ENCODE measurements around the gene FTO. TPM values are rescaled to one million over a fixed set of nuclear protein-coding genes. Genes with fewer than 3 reads are reported as not detected.

Gene FTO
- total RNA-seq, 1 donor from 2014 or later, result 119 TPM

DNA sequence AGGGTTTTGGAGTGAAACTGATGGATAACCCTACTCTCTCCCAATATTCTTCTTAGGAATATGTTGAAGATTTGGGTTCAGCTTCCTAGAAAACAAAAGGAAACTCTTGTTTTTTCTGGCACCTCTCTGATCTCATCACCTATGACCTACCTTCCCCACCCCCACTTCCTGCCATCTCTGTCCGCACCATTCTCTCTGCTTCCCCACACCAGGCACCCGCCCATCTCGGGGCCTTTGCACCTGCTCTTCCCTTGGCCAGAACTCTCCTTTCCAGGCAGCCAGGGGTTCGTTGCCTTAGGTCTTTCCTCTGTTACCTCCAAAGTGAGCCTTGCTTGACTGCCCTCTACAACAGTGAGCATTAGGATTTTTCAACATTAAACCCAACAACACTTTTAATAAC lies 423.0 kb downstream of the FTO start:
- DNase-seq, result no peak

DNA sequence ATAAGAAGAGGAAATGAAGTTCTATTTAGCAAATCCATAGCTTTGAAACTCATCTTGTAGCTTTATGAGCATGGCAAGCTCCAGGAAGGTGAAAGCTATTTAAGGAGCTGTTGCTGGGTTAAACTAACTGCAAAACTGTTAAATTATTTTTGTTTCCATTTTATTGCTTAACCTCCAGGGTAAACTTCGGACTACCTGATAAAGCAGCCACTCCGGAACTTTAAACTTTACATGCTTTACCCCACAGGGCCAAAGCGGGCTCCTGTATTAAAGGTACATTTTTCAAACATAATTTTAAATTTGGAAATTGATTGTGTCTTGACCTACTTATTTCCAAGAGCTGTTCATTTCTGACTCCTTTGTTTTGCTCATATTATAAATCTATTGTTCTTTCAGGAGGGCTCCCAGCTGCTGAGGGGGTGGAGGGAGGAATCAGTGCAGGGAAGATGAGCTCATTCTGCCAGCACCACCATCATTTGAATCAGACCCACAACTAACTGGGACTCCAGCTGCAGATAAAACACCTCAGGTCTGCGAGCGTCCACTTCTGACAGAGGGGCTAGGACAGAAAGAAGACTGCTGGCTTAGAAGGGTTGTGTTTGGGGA lies 424.8 kb downstream of the FTO start:
- DNase-seq, result no peak

DNA sequence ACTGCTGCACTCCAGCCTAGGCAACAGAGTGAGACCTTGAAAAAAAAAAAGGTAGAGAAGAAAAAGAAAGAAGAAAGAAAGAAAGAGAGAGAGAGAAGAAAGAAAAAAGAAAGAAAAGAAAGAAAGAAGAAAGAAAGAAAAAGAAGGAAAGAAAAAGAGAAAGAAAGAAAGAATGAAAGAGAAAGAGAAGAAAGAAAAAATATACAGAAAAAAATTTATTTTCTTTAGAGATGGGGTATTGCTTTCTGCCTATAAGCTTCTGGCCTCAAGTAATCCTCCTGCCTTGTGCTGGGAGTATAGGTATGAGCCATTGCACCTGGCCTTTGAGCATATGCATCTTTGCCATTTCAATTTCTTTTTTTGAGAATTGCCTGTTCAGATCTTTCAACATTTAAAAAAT lies 425.9 kb downstream of the FTO start:
- DNase-seq, result no peak

DNA sequence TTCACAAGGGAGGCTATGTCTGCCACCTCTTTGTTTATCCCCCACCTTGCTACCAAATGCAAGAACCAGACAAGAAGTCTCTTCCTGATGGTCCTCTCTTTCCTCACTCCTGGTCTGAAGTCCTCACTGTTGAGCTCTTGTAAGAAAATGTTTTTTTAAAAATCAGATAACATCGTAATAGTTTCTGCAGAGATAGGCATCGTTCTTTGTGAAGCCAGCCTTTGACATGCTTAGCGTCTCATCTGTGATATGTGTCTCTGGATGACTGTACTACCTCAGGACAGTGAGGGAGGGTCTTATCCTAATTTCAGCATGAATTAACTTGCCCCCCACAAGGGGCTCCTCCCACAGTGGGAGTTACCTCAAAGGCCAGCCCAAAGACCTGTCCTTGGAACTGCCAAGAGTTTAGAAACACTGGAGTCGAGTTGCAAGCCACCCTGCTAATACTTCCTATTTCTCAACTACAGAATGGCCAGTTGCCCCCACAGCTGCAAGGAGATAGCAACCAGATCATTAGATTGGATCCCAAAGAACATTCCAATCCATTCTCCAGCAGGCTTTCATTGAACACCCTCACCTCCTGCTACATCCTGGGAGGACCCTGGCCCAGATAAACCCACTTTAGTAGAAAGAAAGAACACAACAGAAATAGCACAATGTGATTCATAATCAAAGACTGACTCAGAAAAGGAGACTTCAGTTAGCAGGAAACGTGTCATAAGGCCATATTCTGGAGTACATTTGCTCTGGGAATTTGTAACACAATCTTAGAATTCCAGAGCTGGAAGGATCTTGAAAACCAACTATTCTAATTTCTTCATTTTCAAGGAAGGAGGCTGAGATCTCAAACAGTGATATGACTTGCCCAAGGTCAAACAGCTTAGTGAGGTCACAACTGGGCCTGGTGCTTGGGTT lies 431.7 kb downstream of the FTO start:
- DNase-seq, result no peak

DNA sequence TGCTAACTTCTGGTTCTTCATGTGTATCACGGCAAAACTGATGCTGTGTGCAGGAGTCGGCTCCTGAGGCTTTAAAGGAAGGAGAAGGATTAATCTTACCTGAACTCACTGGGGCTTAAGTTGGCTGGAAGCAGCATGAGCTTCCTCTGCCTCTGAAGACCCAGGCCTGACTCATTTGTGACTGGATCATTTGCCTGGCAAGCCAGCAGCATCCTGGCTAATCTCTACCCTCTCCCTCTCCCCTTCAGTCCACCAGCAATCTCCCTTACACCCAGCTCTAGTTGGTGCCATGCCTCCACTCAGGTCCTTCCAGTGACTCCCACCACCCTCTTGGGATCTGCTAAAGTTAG lies 432.3 kb downstream of the FTO start:
- DNase-seq, result no peak

DNA sequence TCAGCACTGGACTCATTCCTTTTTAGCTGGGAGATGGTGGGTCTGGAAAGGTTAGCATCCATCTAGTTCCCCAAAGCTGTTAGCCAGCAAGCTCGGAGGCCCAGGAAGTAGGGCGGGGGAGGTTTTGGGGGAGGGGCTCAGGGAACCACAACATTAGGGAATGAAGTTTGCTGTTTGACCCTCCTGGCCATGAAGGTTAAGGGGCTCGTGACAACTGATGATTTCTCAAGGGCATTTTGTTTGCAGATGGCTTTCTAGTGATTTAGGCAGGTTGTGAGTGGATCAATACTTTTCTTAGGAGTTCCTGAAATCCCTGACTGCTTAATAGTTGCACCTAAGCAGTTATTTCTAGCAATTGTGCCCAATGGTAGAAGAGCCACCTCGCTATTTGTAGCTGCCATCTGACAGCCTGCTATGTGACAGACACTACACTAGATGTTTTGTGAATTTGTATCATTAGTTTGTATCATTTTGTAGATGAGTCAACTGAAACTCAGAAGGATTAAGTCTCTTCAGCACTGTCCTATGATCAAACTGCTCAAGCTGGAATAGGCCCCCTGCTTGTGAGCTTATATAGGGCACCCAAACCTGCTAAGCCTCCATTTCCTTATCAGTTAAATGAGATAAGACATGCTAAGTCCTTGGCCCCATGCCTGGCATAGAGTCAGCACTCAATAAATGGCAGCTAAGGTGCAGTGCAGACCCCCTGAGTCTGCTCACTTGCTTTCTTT lies 436.3 kb downstream of the FTO start:
- DNase-seq, result no peak

DNA sequence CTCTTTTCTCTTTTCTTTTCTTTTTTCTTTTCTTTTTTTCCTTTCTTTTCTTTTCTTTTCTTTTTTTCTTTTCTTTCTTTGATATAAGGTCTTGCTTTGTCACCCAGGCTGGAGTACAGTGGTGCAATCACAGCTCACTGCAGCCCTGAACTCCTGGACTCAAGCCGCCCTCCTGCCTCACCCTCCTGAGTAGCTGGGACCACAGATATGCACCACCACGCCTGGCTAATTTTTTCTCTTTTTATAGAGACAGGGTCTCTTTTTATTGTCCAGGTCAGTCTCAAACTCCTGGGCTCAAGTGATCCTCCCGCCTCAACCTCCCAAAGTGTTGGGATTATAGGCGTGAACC lies 436.8 kb downstream of the FTO start:
- DNase-seq, result no peak

DNA sequence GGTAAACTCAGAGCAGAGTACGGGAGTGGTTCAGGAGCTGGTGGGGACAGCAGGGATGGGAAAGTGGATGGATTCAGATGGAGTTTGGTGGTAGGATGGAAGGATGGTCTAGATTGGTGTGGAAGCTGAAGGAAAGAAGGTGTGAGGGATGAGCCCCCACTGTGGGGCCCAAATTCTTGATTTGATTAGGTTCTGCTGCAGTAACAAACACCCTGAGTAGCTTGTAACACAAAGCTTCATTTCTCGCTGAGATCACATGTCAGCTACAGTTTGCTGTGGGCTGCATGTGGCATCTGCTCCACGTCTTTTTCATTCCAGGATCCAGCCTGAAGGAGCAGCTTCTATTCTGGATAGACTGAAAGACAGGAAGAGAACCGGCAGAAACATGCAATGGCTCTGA lies 438.8 kb downstream of the FTO start:
- peak; percentile 28 for DNase-seq

DNA sequence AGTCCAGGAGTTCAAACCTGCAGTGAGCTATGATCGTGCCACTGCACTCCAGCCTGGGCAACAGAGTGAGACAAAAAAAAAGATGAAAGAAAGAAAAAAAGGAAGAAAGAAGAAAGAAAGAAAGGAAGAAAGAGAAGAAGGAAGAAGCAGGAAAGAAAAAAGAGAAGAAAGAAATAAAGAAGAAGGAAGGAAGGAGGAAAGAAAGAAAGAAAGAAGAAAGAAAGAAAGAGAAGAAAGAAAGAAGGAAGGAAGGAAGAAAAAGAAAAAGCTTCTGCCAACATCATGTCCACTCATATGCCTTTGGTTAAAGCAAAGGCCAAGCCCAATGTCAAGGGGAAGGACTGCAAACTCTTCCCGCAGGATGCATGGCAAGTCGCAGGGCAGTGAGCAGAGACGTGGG lies 439.5 kb downstream of the FTO start:
- no peak for DNase-seq

DNA sequence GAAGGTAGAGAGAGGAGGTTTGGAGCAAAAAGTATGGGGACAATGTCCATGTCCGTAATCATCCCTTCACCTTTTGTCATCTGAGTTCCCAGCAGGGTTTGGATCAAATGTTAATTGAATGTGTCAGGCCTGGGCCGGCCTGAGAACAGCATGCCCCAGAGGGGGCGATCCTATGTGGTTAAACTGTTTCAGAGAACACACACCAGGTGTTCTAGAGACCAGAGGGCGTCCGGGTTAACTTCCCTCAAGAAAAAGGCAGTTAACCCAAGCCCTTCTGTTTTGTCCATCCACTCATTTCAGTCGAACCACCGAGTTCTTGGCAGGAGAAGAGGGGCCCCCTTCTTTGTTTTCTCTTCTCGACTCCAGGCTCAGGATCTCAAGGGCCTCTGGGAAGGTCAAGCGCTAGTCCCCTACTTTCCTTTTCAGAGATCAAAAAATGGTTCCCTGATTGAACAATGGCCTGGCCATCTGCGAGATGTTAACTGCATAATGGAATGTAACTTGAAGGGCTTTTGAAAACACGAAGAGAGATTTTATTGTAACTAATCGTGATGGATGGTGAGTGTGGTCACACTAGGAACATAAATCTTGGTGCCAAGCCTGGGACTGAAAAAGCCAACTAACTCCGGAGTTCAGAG lies 440.1 kb downstream of the FTO start:
- no peak for DNase-seq

DNA sequence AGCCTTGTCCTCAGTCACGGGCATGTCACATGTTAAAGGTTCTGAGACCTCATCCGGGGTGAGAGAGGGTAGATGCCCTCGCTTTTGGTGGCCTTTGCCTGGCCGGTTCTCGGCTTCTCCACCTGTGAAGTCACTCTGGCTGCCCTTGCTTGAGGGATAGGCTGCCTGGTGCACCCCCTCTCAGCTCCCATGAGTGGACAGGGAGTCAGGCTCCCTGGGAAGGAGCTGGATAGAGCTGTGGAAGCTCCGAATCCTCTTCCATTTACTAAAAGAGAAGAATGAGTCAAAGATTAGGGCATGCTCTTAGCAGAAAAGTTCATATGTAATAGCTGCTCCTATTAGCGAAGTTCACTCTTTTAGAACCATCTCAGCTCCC lies 440.6 kb downstream of the FTO start:
- DNase-seq, result no peak

DNA sequence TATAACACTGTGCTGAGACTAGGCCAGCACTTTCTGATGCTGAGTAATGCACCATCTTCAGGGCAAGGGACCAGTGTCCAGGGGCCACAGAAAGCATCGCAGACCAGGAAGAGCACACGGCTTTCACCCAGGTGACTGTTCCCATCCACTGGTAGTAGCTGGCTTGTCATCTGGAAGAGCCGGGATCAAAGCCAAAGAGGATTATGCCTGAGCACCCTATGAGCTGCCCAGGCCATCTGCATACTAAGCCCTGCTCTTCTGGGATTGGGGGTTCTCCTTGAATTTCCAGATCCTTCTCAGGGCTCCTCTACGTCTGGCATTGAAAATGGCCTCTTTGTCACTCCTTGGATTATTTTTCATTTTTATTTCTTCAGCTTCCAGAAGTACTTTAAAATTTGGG lies 441.9 kb downstream of the FTO start:
- DNase-seq, result no peak

DNA sequence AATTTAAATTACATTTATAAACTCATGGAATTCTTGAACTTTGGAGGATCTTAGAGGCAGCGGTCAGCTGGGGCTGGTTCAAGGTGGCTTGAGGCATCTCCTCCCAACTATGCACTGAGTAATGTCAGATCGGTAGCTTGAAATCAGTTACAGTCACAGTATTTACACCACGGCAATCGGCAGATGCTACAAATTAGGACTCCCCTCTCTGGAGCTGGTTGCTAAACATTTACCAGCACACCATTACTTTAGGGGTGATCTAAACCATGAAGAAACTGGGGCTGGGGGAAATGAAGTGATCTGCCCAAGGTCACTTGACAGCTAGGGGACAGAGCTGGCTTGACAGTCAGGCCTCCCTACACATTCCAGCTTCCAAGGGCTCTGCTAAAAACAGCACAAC lies 445.0 kb downstream of the FTO start:
- DNase-seq, result no peak

DNA sequence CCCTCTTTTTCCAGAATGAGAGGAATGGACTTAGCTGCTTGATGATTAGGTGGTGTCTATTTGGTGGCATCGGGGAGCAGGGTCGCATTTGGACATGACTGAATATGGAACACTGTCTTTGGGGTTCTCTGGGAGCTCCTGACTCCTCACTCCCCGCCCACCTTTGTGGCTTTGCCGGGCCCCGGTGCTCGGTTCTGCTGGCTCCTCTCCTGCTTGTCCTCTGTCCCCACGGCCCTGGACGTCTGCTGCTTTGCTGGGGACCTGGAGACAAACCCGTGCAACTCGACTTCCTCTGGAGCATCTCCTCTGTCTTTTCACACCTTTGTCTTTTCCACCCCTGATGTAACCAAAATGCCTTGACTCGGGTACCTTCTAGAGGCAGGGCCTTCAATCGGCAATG lies 446.9 kb downstream of the FTO start:
- no peak for DNase-seq

DNA sequence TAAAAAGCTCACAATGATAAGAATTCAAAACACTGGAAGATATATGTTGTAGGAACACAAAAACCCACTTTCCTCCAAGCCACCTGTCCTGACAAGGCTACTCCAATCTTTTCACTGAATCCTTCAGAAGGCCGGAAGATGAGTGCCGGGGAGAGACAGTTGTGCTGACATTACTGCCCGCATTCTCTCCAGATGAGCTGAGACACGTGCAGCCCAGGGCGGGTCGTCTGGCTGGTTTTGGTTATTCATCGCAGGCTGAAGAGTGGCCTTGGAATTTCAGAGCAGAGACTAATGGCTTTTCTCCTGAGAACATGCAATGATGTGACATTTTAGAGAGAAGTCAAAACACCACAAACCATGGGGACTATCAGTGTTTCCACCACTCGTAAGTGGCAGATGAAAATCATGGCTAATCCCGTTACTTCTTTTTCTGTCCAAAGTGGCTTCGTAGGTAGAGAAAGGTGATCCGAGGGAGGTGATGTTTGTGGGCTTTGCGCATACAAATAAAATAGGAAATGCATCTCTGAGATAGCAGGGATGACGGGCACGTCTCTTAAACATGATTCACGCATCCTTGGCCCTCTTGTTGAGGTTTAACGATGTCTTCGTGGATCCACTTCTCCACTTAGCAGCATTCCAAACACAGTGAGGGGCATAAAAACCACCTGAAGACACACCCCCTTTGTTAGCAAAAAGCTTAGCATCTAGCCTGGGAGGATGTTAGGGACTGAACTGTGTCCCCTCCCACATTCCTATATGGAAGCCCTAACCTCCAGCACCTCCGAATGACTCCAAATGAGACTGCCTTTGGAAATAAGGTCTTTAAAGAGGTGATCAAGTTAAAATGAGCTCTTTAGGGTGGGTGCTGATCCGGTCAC lies 448.6 kb downstream of the FTO start:
- no peak for DNase-seq

DNA sequence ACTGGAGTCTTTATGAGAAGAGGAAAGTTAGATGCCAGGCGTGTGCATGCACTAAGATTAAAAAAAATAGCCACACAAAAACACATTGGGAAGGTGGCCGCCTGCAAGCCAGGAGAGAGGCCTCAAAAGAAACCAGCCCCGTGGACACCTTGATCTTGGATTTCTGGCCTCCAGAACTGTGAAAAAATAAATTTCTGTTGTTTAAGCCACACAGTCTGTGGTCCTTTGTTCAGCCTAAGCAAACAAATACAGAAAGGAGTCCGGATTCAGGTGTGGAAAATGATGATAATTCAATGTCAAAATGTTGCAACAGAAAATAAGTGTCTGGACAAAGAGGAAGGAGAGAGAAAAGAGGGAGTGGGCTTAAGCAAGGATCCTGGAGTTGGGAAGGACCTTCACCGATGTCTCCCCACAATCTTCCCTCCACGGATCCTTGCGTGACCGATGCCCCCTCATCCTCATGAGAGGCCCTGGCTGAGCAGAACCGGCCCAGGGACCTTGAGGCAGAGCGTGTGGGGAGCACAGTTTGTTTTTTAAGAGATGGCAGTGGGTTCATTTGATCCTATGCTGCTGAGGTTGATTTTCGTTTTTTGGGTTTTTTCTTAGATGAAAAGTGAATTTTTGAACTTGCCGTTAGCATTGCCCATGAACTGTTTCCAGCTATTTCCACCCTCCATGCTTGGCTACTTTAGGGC lies 449.4 kb downstream of the FTO start:
- DNase-seq, result no peak

DNA sequence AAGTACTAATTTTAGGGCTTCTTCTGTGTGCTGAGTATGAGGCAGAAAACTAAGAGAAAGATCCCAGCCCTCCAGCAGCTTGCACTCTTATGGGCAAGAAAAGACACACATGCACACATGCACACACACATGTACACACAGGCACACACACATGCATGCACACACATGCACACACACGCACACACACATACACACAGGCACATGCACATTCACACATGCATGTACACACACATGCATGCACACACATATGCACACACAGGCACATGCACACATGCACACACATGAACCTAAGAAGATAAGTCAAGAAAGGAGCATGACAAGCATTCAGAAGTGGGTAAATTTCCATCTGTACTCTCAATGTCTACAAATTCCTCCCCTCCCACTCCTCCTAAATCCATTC lies 452.4 kb downstream of the FTO start:
- DNase-seq, result no peak

DNA sequence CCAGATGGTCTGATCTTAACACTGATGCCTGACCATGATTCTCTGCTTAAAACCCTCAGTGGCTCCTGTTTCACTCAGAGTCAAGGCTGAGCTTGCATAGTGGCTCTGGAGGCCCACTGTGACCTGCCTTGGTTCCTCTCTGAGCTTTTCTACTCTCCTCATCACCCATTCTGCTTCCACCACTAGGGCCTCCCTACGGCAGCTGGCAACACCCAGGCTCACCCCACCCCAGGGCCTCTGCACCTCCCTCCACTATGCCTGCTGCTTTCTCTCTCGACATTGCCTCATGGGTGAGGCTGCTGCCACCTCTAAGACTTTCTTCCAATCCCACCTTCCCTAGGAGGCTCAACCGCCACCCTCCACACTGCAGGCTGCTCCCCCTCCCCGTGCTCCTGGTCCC lies 455.0 kb downstream of the FTO start:
- DNase-seq, result no peak

DNA sequence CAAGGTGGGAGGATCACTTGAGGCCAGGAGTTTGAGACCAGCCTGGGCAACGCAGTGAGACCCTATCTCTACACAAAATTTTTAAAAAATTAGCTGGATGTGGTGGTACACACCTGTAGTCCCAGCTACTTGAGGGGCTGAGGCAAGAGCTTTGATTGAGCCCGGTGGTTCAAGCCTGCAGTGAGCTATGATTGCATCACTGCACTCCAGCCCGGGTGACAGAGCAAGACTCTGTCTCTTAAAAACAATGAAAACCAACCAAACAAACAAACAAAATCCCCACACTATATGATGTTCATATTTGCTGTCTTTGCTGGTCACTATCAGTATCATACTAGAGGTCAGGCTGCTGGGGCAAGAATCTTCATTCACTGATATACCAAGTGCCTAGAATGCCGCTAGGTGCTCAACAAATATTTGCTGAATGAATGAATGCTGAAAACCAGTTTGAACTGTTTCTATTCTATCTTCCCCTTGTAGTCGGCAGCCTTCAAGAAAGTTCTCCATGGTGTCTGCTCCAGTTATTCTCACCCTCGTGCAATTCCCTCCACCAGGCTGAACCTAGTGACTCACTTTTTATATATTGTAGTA lies 455.6 kb downstream of the FTO start:
- no peak for DNase-seq

DNA sequence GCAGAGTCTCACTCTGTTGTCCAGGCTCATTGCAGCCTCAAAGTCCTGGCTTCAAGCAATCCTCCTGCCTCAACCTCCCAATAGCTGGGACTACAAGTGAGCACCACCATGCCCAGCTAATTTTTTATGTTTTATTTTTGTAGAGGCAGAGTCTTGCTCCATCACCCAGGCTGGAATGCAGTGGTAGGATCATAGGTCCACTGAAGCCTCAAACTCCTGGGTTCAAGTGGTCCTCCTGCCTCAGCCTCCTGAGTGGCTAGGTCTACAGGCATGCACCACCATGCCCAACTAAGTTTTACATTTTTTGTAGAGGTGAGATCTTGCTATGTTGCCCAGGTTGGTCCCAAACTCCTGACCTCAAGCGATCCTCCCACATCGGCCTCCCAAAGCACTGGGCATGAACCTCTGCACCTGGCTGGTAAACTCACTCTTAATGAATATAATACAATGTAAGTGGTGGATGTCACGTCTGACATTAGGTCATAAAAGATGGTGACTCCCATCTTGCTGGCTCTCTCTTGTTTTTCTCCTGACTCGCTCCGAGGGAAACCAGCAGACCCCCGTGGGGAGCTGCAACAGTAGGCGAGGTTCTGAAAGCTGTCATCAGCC lies 456.4 kb downstream of the FTO start:
- DNase-seq, result no peak

All from tongue (tissue), 2 donors.